Colonic mucosa (tissue), 4 donors: ENCODE data around the gene LDLRAD2. TPM values are rescaled to one million over a fixed set of nuclear protein-coding genes. Genes with fewer than 3 reads are reported as not detected.

ENCODE experiments used
- DNase-seq: peaks from one replicate; pipeline ENCODE4 v3.0.0-alpha.2; 2020
- H3K27ac ChIP-seq: fragments of 200-600 bp; one replicate; pipeline ENCODE4 v1.8.0; 2021
- H3K27me3 ChIP-seq: fragments of 200-600 bp; one replicate; pipeline ENCODE4 v1.8.0; 2021
- H3K36me3 ChIP-seq: fragments of 200-600 bp; one replicate; pipeline ENCODE4 v1.8.0; 2021
- H3K4me1 ChIP-seq: fragments of 200-600 bp; one replicate; pipeline ENCODE4 v1.8.0; 2021; ENCODE audit warnings: mild to moderate bottlenecking
- H3K4me3 ChIP-seq: fragments of 200-600 bp; one replicate; pipeline ENCODE4 v1.8.0; 2021
- H3K9ac ChIP-seq, 2 donors: one replicate each; pipeline ENCODE4 v1.7.0; 2013; ENCODE audit warnings: control low read depth in 2 of 2, low read depth in 2 of 2, low read length in 2 of 2
- H3K9me3 ChIP-seq: fragments of 200-600 bp; one replicate; pipeline ENCODE4 v1.8.0; 2021
- CTCF ChIP-seq: fragments of 200-600 bp; IDR thresholded peaks from one replicate; pipeline ENCODE4 v1.8.0; 2022; ENCODE audit warnings: antibody characterized with exemption, mild to moderate bottlenecking
- intact Hi-C: fragments of 100-400 bp; cut with DNase I; formaldehyde crosslinking; loops from one replicate; pipeline ENCODE4 v1.14.1; 2022
- total RNA-seq, 2 donors: library from RNA; stranded (reverse); fragmentation: NEBNext Ultra II Directional in 1 of 2; extraction: Animal tissue kit (Norgen Biotek cat#: 25700) in 1 of 2; gene quantifications; one replicate each; pipeline ENCODE4 v1.2.1, GENCODE V29; 2021
- donor health status: healthy.
- donor health status: DM: no; HTN: no; CAD: no.
- donor health status: DM: no; HTN: no; CAD: no.

The LDLRAD2 gene
- total RNA-seq, 2 donors from 2014 or later = 0.08 to 0.25 TPM

- TF ChIP-seq CTCF = no peak
- no peak for DNase-seq
- H3K9me3 ChIP-seq = no peaks in the 10 kb centered on the region
- H3K4me1 ChIP-seq = no peaks in the 10 kb centered on the region
- H3K27ac ChIP-seq = no peak overlapping the region
- peak overlapping the region in 1 of 2 donors; percentile 37 for H3K9ac ChIP-seq
- H3K27me3 ChIP-seq = no peaks in the 10 kb centered on the region
- H3K4me3 ChIP-seq = no peak overlapping the region
- intact Hi-C loops = no loop called here
- H3K36me3 ChIP-seq = peaks cover 12% of the 10 kb centered on the region
Measured at GRCh38 chr1:21843208-21843607, 31.1 kb downstream of the LDLRAD2 start.

GRCh38 chr1:21843996-21844395 lies 31.9 kb downstream of the LDLRAD2 start:
- no peak overlapping the region for H3K27ac ChIP-seq
- H3K9me3 ChIP-seq = no peaks in the 10 kb centered on the region

GRCh38 chr1:21845646-21846641 lies 33.9 kb downstream of the LDLRAD2 start:
- no peak overlapping the region for H3K9ac ChIP-seq
- H3K27ac ChIP-seq = no peak overlapping the region
- H3K27me3 ChIP-seq = no peaks in the 10 kb centered on the region
- no peaks in the 10 kb centered on the region for H3K9me3 ChIP-seq
- no peak overlapping the region for H3K4me3 ChIP-seq
- peaks cover 3% of the 10 kb centered on the region for H3K36me3 ChIP-seq
- intact Hi-C loops = no loop called here
- TF ChIP-seq CTCF = no peak
- H3K4me1 ChIP-seq = no peaks in the 10 kb centered on the region
- DNase-seq = no peak

More at GRCh38 chr1:21843996-21844395, 31.9 kb downstream of the LDLRAD2 start:
- Histone ChIP-seq H3K4me3 (no peak overlapping the region), H3K4me1 (no peaks in the 10 kb centered on the region), H3K27me3 (no peaks in the 10 kb centered on the region), H3K36me3 (peaks cover 4% of the 10 kb centered on the region), H3K9ac (no peak overlapping the region)
- no peak for DNase-seq
- no peak for TF ChIP-seq CTCF
- intact Hi-C loops = no loop called here

GRCh38 chr1:21847223-21848205 lies 35.4 kb downstream of the LDLRAD2 start:
- Histone ChIP-seq H3K27ac (no peak overlapping the region), H3K9ac (no peak overlapping the region), H3K4me1 (no peaks in the 10 kb centered on the region), H3K36me3 (peaks cover 12% of the 10 kb centered on the region), H3K27me3 (no peaks in the 10 kb centered on the region), H3K9me3 (no peaks in the 10 kb centered on the region), H3K4me3 (no peak overlapping the region)
- no peak for DNase-seq
- TF ChIP-seq CTCF = no peak
- intact Hi-C loops = no loop called here

- no peaks in the 10 kb centered on the region for H3K27me3 ChIP-seq
- intact Hi-C loops = no loop called here
- H3K9me3 ChIP-seq = no peaks in the 10 kb centered on the region
- no peak overlapping the region for H3K9ac ChIP-seq
- no peaks in the 10 kb centered on the region for H3K4me1 ChIP-seq
- no peak overlapping the region for H3K4me3 ChIP-seq
- H3K36me3 ChIP-seq = peaks cover 20% of the 10 kb centered on the region
- TF ChIP-seq CTCF = no peak
- H3K27ac ChIP-seq = no peak overlapping the region
- no peak for DNase-seq
Measured at GRCh38 chr1:21848524-21849174, 36.6 kb downstream of the LDLRAD2 start.
